Epithelial cell of proximal tubule (primary cell): ENCODE results near the gene SEC11C. TPM values are rescaled to one million over a fixed set of nuclear protein-coding genes. Genes with fewer than 3 reads are reported as not detected.

Experiments used
- DNase-seq: peaks from one replicate; pipeline ENCODE4 v3.0.0-alpha.2; 2011; ENCODE audit warnings: low read depth
- H3K4me3 ChIP-seq: 2 replicates; pipeline ENCODE4 v1.5.1; 2011; ENCODE audit warnings: low read depth, mild to moderate bottlenecking, low read length
- CTCF ChIP-seq: conservative IDR thresholded peaks from 2 replicates; pipeline ENCODE4 v1.5.1; 2012; ENCODE audit warnings: low read depth, mild to moderate bottlenecking, low read length
- total RNA-seq: library from RNA; depleted of rRNA; stranded (reverse); fragments of >200 nt; gene quantifications from 2 replicates; pipeline ENCODE4 v1.2.3, GENCODE V29; 2015

The SEC11C gene
- total RNA-seq, 1 donor from 2014 or later: 37.6 TPM

GRCh38 chr18:59109375-59109774, 30.3 kb upstream of the SEC11C start:
- TF ChIP-seq CTCF: no peak
- H3K4me3 ChIP-seq: no peak overlapping the region
- no peak for DNase-seq

GRCh38 chr18:59114160-59114559, 25.5 kb upstream of the SEC11C start:
- no peak for DNase-seq
- H3K4me3 ChIP-seq: no peak overlapping the region
- no peak for TF ChIP-seq CTCF

- DNase-seq: peak; percentile 56
- H3K4me3 ChIP-seq: no peak overlapping the region
- TF ChIP-seq CTCF: no peak
These were observed 15.9 kb upstream of the SEC11C start for GRCh38 chr18:59123588-59124369.

- no peak overlapping the region for H3K4me3 ChIP-seq
- TF ChIP-seq CTCF: no peak
- DNase-seq: no peak
These were observed 15.3 kb upstream of the SEC11C start for GRCh38 chr18:59124370-59124704.

- no peak overlapping the region for H3K4me3 ChIP-seq
- no peak for TF ChIP-seq CTCF
- DNase-seq: no peak
These were observed 12.6 kb upstream of the SEC11C start for GRCh38 chr18:59127047-59127446.

- no peak overlapping the region for H3K4me3 ChIP-seq
- DNase-seq: no peak
- no peak for TF ChIP-seq CTCF
These were observed 9.6 kb upstream of the SEC11C start for GRCh38 chr18:59129951-59130703.
